Upper lobe of right lung (tissue), 1 donor: ENCODE data around the gene PYDC1. TPM values are rescaled to one million over a fixed set of nuclear protein-coding genes. Genes with fewer than 3 reads are reported as not detected.
"Not testable (repeated sequence)": the region's sequence is repeated elsewhere in the genome, so short reads cannot be mapped to it uniquely, and the experiment has no call there.

Experiments
- ATAC-seq: fragments of 200-7000 bp; cut with Tn5 transposase; one replicate; pipeline ENCODE4 v1.9.1; 2020; ENCODE audit warnings: mild to moderate bottlenecking, moderate library complexity
- DNase-seq: peaks from one replicate; pipeline ENCODE4 v3.0.0-alpha.2; 2020
- H3K27ac ChIP-seq: fragments of 200-600 bp; one replicate; pipeline ENCODE4 v1.8.0; 2022
- H3K27me3 ChIP-seq: fragments of 200-600 bp; one replicate; pipeline ENCODE4 v1.8.0; 2022; ENCODE audit warnings: mild to moderate bottlenecking
- H3K36me3 ChIP-seq: fragments of 200-600 bp; one replicate; pipeline ENCODE4 v1.8.0; 2022
- H3K4me1 ChIP-seq: fragments of 200-600 bp; one replicate; pipeline ENCODE4 v1.8.0; 2022
- H3K4me3 ChIP-seq: fragments of 200-600 bp; one replicate; pipeline ENCODE4 v1.8.0; 2022; ENCODE audit warnings: mild to moderate bottlenecking
- H3K9me3 ChIP-seq: fragments of 200-600 bp; one replicate; pipeline ENCODE4 v1.8.0; 2022
- intact Hi-C: fragments of 100-400 bp; cut with DNase I; formaldehyde crosslinking; loops from one replicate; pipeline ENCODE4 v1.11.0; 2022
- total RNA-seq: library from RNA; stranded (reverse); fragmentation: NEBNext Ultra II Directional; extraction: Animal tissue kit (Norgen Biotek cat#: 25700); gene quantifications from one replicate; pipeline ENCODE4 v1.2.1, GENCODE V29; 2021
- TF ChIP-seq, protein P1 (sequence below): fragments of 200-600 bp; IDR thresholded peaks from one replicate; pipeline ENCODE4 v1.8.0; 2022; ENCODE audit warnings: antibody characterized with exemption
- donor health status: DM: no; HTN: yes; CAD: no; lungs with severe emphysema.

The PYDC1 gene
- total RNA-seq, 1 donor from 2014 or later: not detected

DNA sequence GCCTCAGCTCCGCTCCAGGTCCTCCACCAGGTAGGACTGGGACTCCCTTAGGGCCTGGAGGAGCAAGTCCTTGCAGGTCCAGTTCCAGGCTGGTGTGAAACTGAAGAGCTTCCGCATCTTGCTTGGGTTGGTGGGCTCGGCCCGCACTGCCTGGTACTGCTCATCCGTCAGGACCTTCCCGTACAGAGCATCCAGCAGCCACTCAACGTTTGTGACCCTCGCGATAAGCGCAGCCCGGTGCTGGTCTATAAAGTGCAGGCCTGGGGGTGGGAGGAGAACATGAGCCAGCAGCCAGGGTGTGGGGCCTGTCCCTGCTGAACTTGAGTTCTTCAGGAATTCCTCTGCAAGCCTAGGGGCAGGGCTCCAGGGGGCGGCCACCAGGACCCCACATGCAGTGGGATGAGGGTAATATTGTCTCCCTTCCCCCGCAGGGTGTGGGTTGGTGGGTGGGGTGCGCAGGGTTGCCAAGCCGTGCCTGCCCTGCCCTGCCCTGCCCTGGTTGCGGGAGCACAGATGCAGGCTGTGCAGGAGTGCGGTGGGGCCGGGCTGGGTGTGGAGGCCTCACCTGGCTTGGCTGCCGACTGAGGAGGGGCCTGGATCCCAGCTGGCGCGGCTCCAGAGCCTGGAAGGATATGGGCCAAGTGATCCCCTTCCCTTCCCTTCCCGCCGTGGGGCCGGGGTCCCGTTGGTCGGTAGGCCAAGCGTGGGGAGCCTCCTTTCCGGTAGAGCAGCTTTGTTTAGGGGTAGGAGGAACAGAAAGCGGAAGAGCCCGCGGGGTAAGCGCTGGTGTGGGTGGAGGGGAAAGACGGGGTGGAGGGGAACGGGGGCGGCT lies 15.1 kb downstream of the PYDC1 start:
- intact Hi-C loops: loop anchor here (10.0 kb wide), 1 partner anchor 53 kb away; the partner anchor contains the start of gene ITGAM
- no peaks in the 10 kb centered on the region for H3K27me3 ChIP-seq
- peak; percentile 66 for DNase-seq
- H3K27ac ChIP-seq: peak overlapping the region; percentile 68
- peaks cover 10% of the 10 kb centered on the region for H3K36me3 ChIP-seq
- ATAC-seq: peak; percentile 84
- peaks cover 11% of the 10 kb centered on the region for H3K4me1 ChIP-seq
- peak overlapping the region; percentile 88 for H3K4me3 ChIP-seq
- TF ChIP-seq, protein P1, sequence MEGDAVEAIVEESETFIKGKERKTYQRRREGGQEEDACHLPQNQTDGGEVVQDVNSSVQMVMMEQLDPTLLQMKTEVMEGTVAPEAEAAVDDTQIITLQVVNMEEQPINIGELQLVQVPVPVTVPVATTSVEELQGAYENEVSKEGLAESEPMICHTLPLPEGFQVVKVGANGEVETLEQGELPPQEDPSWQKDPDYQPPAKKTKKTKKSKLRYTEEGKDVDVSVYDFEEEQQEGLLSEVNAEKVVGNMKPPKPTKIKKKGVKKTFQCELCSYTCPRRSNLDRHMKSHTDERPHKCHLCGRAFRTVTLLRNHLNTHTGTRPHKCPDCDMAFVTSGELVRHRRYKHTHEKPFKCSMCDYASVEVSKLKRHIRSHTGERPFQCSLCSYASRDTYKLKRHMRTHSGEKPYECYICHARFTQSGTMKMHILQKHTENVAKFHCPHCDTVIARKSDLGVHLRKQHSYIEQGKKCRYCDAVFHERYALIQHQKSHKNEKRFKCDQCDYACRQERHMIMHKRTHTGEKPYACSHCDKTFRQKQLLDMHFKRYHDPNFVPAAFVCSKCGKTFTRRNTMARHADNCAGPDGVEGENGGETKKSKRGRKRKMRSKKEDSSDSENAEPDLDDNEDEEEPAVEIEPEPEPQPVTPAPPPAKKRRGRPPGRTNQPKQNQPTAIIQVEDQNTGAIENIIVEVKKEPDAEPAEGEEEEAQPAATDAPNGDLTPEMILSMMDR: no peak
- H3K9me3 ChIP-seq: no peaks in the 10 kb centered on the region

DNA sequence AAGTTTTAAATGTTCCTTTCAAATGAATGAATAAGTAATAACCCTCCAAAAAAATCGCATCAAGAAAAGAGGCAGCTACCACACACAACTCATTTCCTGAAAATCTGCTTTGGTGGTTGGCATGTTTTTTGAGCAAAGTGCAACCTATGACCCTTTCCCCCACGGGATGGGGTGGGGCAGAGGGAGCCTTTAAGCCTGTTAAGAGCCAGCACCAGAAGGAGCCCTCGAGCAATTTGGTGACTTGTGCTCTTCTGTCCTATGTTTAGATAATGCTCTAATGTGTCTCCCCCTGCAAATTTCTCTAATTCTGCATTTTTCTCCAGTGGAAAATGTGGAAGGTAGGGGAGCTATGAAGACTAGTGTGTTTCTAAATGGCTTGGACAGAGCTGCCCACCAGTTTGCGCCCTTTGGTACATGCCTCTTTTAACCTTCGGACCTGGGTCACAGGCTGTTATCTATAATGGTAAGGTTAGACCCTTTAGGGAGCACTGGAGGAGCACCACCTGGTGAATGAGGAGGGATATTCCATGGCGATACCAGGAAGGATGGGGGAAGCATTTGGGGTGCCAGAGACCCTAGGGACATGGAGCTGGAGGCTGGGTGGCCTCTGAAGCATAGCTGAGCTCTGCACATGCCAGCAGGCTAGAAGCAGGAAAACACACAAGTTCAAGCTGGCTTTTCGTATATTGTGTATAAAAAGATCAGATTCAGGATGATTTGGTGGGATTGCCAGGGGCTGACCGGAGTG lies 15.9 kb downstream of the PYDC1 start:
- TF ChIP-seq, protein P1: peak; percentile 7
- no peak for DNase-seq
- Histone ChIP-seq H3K4me1 (peaks cover 11% of the 10 kb centered on the region), H3K9me3 (no peaks in the 10 kb centered on the region), H3K27ac (no peak overlapping the region), H3K27me3 (no peaks in the 10 kb centered on the region), H3K4me3 (peak overlapping the region; percentile 88), H3K36me3 (peaks cover 18% of the 10 kb centered on the region)
- peak; percentile 16 for ATAC-seq
- intact Hi-C loops: loop anchor here (10.0 kb wide), 1 partner anchor 54 kb away; the partner anchor contains the start of gene ITGAM

DNA sequence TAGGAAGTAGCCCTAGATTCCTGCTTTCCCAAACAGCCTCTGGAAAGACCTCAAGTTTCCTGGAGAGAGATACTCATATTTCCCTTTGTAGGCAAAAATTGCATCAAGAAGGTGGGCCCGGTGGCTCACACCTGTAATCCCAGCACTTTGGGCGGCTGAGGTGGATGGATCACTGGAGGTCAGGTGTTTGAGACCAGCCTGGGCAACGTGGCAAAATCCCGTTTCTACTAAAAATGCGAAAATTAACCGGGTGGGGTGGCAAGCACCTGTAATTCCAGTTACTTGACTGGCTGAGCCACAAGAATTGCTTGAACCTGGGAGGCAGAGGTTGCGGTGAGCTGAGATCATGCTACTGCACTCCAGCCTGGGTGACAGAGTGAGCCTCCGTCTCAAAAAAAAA lies 16.8 kb downstream of the PYDC1 start:
- intact Hi-C loops: loop anchor here (10.0 kb wide), 1 partner anchor 55 kb away; the partner anchor contains the start of gene ITGAM
- H3K4me1 ChIP-seq: peaks cover 11% of the 10 kb centered on the region
- not testable (repeated sequence) for H3K27me3 ChIP-seq, H3K9me3 ChIP-seq, H3K27ac ChIP-seq, DNase-seq, H3K4me3 ChIP-seq, ATAC-seq
- peaks cover 26% of the 10 kb centered on the region for H3K36me3 ChIP-seq

DNA sequence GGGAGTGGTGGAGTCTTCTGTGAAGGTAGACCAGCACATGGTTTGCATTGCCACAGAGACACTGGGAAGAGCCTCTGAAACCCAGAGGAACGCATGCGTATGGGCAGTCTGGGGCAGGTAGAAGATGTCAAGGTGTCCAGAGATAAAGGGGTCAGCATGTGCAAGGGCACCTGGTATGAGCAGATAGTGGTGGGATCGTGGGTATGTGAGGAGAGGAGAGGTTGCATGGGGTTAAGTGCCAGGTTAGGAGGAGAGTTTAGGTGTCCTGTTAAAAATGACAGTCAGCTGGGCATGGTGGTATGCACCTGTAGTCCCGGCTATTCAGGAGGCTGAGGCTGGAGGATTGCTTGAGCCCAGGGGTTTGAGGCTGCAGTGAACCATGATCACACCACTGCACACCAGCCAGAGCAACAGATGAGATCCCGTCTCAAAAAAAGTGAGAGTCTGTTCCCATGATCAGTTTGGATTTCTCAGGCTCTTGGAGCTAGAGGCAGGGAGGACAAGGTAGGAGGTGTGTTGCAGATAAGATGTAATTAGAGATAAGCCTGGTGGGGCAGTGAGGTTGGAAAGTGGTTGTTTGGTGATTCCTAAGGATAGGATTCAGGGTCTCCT lies 17.4 kb downstream of the PYDC1 start:
- Histone ChIP-seq H3K36me3 (peaks cover 32% of the 10 kb centered on the region), H3K4me1 (peaks cover 11% of the 10 kb centered on the region), H3K9me3 (no peaks in the 10 kb centered on the region), H3K27ac (no peak overlapping the region), H3K27me3 (no peaks in the 10 kb centered on the region), H3K4me3 (no peak overlapping the region)
- TF ChIP-seq, protein P1: no peak
- DNase-seq (no peak), ATAC-seq (no peak)
- intact Hi-C loops: loop anchor here (10.0 kb wide), 1 partner anchor 55 kb away; the partner anchor contains the start of gene ITGAM

DNA sequence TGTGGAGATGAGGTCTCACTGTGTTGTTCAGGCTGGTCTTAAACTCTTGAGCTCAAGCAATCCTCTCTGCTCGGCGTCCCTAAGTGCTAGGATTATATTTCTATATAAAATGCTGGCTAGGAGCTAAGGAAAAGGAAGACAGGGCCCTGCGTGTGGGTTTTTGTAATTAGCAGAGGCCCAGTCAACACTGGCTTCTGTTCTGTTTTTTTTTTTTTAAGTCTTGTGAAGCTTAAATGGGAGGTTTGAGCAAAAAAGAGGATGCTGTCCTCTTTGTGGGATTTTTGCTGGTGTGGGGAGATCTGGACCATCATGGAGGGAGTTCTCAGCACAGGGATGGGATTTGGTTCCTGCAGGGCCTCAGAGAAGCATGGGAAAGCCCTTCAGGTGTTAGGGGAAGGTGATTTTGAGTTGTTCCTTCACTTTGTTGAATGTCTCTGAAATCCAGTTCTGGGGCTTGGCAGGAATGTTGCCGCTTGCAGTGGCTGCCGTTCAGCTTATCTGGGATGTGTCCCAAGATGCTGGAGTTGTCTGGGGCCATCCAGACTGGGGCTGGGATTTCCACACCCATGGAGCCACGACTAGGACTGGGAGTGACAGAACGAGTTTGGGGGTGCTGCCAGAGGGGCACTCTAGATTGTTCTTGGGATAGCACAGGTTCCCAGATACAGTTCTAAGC lies 18.6 kb downstream of the PYDC1 start:
- H3K4me3 ChIP-seq: no peak overlapping the region
- no peaks in the 10 kb centered on the region for H3K27me3 ChIP-seq
- peaks cover 43% of the 10 kb centered on the region for H3K36me3 ChIP-seq
- peaks cover 11% of the 10 kb centered on the region for H3K4me1 ChIP-seq
- ATAC-seq (no peak), DNase-seq (no peak)
- TF ChIP-seq, protein P1: no peak
- H3K27ac ChIP-seq: no peak overlapping the region
- H3K9me3 ChIP-seq: no peaks in the 10 kb centered on the region
- intact Hi-C loops: no loop called here
